HEK293T (cell line): ENCODE measurements around the gene ABCB1.

Source experiments
- ARNT ChIP-seq: fragments of 450-650 bp; IDR thresholded peaks from 2 replicates; pipeline ENCODE4 v1.6.1; 2017; ENCODE audit warnings: mild to moderate bottlenecking
- BHLHE40 ChIP-seq: fragments of 450-650 bp; IDR thresholded peaks from 2 replicates; pipeline ENCODE4 v1.6.1; 2016; ENCODE audit warnings: mild to moderate bottlenecking, moderate library complexity, borderline replicate concordance
- FOXK2 ChIP-seq: fragments of 450-650 bp; IDR thresholded peaks from 2 replicates; pipeline ENCODE4 v1.6.1; 2016; ENCODE audit warnings: mild to moderate bottlenecking
- FOXM1 ChIP-seq: fragments of 450-650 bp; IDR thresholded peaks from 2 replicates; pipeline ENCODE4 v1.6.1; 2017; ENCODE audit warnings: mild to moderate bottlenecking, borderline replicate concordance
- HDGF ChIP-seq: fragments of 450-650 bp; IDR thresholded peaks from 2 replicates; pipeline ENCODE4 v1.6.1; 2017; ENCODE audit warnings: antibody characterized with exemption, borderline replicate concordance
- NFRKB ChIP-seq: fragments of 450-650 bp; IDR thresholded peaks from 2 replicates; pipeline ENCODE4 v1.6.1; 2016; ENCODE audit warnings: mild to moderate bottlenecking, moderate library complexity
- SP1 ChIP-seq: fragments of 450-650 bp; IDR thresholded peaks from 2 replicates; pipeline ENCODE4 v1.6.1; 2017
- SUZ12 ChIP-seq: fragments of 450-650 bp; IDR thresholded peaks from 2 replicates; pipeline ENCODE4 v1.6.1; 2016; ENCODE audit warnings: mild to moderate bottlenecking
- TARDBP ChIP-seq: fragments of 450-650 bp; IDR thresholded peaks from 2 replicates; pipeline ENCODE4 v1.6.1; 2016
- TF ChIP-seq, protein P1 (sequence below): fragments of 450-650 bp; IDR thresholded peaks from 2 replicates; pipeline ENCODE4 v1.6.1; 2016

GRCh38 chr7:87494454-87494853 lies 106.2 kb downstream of the ABCB1 start:
- no peak for TF ChIP-seq HDGF
- no peak for TF ChIP-seq NFRKB
- TF ChIP-seq BHLHE40, result no peak
- no peak for TF ChIP-seq FOXK2
- TF ChIP-seq FOXM1, result no peak
- TF ChIP-seq, protein P1, sequence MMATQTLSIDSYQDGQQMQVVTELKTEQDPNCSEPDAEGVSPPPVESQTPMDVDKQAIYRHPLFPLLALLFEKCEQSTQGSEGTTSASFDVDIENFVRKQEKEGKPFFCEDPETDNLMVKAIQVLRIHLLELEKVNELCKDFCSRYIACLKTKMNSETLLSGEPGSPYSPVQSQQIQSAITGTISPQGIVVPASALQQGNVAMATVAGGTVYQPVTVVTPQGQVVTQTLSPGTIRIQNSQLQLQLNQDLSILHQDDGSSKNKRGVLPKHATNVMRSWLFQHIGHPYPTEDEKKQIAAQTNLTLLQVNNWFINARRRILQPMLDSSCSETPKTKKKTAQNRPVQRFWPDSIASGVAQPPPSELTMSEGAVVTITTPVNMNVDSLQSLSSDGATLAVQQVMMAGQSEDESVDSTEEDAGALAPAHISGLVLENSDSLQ, result no peak
- TF ChIP-seq TARDBP, result no peak
- no peak for TF ChIP-seq ARNT
- TF ChIP-seq SP1, result no peak
- no peak for TF ChIP-seq SUZ12
